Measurements from ENCODE around the gene SORCS3.

SORCS3 gene

GRCh38 chr10:104767745-104768144, 126.7 kb downstream of the SORCS3 start:
- no peak for TF ChIP-seq CTCF (conservative IDR thresholded peaks at IDR 0.05; ENCODE audit: low read depth, low read length)

GRCh38 chr10:104773105-104773504, 132.0 kb downstream of the SORCS3 start:
- no peak overlapping the region for H3K4me3 ChIP-seq (ENCODE audit: low read length)
- TF ChIP-seq CTCF (conservative IDR thresholded peaks at IDR 0.05; ENCODE audit: low read depth, low read length): no peak
- DNase-seq (ENCODE audit: low read depth): no peak

More at GRCh38 chr10:104767745-104768144, 126.7 kb downstream of the SORCS3 start:
- H3K4me3 ChIP-seq (ENCODE audit: low read length): no peak overlapping the region
- DNase-seq (ENCODE audit: low read depth): no peak

GRCh38 chr10:104774234-104774633, 133.1 kb downstream of the SORCS3 start:
- DNase-seq (ENCODE audit: low read depth): no peak
- no peak overlapping the region for H3K4me3 ChIP-seq (ENCODE audit: low read length)
- no peak for TF ChIP-seq CTCF (conservative IDR thresholded peaks at IDR 0.05; ENCODE audit: low read depth, low read length)

GRCh38 chr10:104777086-104777799, 136.2 kb downstream of the SORCS3 start:
- no peak for DNase-seq (ENCODE audit: low read depth)

GRCh38 chr10:104778371-104778770, 137.3 kb downstream of the SORCS3 start:
- no peak overlapping the region for H3K4me3 ChIP-seq (ENCODE audit: low read length)
- no peak for TF ChIP-seq CTCF (conservative IDR thresholded peaks at IDR 0.05; ENCODE audit: low read depth, low read length)
- no peak for DNase-seq (ENCODE audit: low read depth)

More at GRCh38 chr10:104777086-104777799, 136.2 kb downstream of the SORCS3 start:
- peak; percentile 7 for TF ChIP-seq CTCF (conservative IDR thresholded peaks at IDR 0.05; ENCODE audit: low read depth, low read length)
- H3K4me3 ChIP-seq (ENCODE audit: low read length): no peak overlapping the region

GRCh38 chr10:104779701-104780100, 138.6 kb downstream of the SORCS3 start:
- DNase-seq (ENCODE audit: low read depth): no peak
- H3K4me3 ChIP-seq (ENCODE audit: low read length): no peak overlapping the region
- no peak for TF ChIP-seq CTCF (conservative IDR thresholded peaks at IDR 0.05; ENCODE audit: low read depth, low read length)

GRCh38 chr10:104780165-104780564, 139.1 kb downstream of the SORCS3 start:
- no peak for TF ChIP-seq CTCF (conservative IDR thresholded peaks at IDR 0.05; ENCODE audit: low read depth, low read length)
- H3K4me3 ChIP-seq (ENCODE audit: low read length): no peak overlapping the region
- no peak for DNase-seq (ENCODE audit: low read depth)

Data from retinal pigment epithelial cell (primary cell).